GM18909 (cell line): ENCODE measurements around the gene SECISBP2.
"Not testable (repeated sequence)": the region's sequence is repeated elsewhere in the genome, so short reads cannot be mapped to it uniquely, and the experiment has no call there.

Source experiments
- ATAC-seq: cut with Tn5 transposase; IDR thresholded peaks from one replicate; pipeline ENCODE4 v1.9.1; 2021; ENCODE audit warnings: mild to moderate bottlenecking; ENCODE audit not compliant: unreplicated experiment, poor library complexity

The SECISBP2 gene

DNA sequence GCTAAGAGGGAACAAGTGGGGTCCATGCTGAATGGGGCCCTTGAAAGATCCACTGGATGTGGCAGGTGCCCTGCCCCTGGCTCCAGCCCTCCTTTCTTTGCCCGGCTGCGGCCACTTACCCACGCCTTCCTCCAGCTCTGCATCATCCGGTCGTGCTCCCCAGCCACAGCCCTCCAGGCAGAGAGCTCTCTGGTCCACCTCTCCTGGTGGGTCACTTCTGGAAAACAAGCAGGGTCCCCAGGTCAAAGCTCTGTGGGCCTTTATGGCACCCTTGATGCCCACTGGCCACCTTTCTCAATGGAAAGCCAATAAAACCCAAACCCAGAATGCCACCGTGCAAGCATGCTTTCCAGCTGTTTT is 45.0 kb downstream of the SECISBP2 start:
- no peak for ATAC-seq

GRCh38 chr9:89363921-89364665 is 45.8 kb downstream of the SECISBP2 start:
- no peak for ATAC-seq

DNA sequence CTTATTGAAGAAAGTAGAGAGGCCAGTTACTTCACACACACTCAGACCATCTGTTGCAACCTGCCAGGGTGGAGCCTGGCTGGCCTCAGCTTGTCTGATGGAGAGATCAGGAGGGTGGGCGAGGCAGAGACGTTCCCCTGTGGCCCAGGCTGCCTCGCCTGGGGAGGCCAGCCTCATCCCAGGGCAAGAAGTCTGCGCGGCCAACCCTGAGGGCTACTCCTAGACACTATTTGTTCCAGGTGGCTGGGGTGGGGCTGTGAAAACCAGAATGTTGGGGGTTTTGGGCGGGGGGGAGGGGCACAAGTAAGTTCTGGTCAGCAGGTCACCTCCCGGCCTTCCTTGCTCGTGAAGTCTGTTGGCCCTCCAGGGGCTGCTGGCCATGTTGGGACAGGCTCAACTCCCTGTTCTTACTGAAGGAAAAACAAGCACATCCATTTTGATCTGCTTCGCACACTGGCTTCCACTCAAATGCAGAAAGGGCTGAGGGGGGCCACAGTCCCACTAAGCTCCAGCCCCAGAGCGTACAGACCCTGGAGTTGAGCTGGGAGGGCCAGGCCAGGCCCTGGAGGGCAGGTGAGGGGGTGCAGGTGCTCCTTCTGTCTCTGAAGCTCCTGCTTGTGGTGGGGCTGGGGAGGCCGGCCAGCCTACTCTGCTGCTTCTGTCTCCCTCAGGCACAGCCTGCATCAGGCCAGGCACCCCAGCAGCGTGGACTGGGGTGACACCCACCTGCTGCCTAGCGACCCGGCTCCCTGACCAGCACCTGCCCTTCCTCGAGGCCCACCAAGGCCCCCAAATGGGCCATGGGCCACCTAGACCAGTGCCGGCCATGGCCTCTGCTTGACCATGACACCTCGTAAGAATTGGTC is 46.6 kb downstream of the SECISBP2 start:
- ATAC-seq, result no peak

GRCh38 chr9:89365532-89365912 is 47.2 kb downstream of the SECISBP2 start:
- ATAC-seq, result no peak

- no peak for ATAC-seq
These were observed 48.4 kb downstream of the SECISBP2 start for GRCh38 chr9:89366711-89367110.

GRCh38 chr9:89367281-89367680 is 49.0 kb downstream of the SECISBP2 start:
- ATAC-seq, result no peak

GRCh38 chr9:89367726-89368437 is 49.6 kb downstream of the SECISBP2 start:
- no peak for ATAC-seq

DNA sequence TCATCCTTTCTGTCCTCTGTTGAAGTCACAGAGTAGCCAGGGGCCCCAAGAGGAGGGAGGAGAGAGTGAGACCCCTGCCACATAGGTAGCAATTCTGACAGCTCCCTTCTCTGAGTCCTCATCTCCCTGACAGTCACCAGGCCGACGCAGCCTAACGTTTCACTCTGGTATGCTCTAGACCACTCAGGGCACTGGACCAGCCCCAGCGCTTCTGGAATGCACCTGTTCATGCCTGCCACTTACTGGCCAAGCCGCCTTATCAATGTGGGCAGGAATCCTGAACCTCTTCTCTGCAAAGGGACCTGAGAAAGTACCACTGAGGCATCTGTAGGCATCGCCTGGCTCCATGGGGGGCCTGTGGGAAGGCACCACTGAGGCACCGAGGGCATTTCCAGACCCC is 50.2 kb downstream of the SECISBP2 start:
- ATAC-seq, result no peak

DNA sequence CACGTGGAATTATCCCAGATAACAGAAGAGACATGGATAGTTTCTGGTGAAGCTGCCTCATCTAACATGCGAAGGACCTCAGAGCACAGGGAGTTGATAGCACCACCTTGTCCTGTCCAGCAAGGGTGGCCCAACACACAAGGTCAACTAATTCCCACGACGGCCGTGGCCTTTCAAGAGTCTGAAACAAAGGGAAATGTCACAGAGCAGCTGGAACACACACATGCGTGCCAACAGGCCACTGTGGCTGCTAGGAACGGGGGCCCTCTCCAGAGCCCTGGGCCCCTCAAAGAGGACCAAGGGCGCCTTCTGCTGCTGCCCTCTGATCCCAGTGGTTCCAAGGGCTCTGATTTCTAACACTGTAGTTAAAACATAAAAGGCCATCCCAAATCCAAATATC is 50.7 kb downstream of the SECISBP2 start:
- no peak for ATAC-seq

GRCh38 chr9:89370593-89370992 is 52.3 kb downstream of the SECISBP2 start:
- ATAC-seq, result no peak

DNA sequence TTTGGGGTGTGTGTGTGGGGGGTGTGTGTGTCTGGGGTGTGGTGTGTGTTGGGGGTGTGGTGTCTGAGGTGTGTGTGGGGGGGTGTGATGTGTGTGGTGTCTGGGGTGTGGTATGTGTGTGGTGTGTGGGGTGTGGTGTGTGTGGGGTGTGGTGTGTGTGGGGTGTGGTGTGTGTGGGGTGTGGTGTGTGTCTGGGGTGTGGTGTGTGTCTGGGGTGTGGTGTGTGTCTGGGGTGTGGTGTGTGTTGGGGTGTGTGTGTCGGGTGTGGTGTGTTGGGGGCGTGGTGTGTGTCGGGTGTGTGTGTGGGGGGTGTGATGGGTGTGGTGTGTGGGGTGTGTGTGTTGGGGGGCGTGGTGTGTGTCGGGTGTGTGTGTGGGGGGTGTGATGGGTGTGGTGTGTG is 53.5 kb downstream of the SECISBP2 start:
- ATAC-seq, result not testable (repeated sequence)

DNA sequence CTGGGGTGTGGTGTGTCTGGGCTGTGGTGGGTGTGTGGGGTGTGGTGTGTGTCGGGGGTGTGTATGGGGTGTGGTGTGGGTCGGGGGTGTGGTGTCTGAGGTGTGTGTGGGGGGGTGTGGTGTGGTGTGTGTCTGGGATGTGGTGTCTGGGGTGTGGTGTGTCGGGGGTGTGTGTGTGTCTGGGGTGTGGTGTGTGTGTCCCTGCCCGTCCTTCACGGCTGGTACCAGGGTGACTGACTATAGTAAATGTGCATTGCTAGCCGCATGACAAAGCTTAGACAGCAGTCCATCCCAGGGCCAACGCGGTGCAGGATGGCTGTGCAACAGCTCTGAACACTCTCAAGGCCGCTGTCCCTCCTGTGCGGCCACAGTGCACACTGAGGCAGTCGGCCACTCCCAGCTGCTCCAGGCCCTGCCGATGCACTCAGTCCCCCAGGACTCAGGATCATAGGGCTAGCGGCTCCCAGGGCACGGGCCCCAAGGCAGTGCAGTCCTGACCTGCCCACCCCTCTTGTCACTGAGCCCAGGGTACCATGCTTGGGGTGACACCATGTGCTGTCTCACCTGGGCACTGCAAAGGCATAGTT is 54.0 kb downstream of the SECISBP2 start:
- no peak for ATAC-seq

DNA sequence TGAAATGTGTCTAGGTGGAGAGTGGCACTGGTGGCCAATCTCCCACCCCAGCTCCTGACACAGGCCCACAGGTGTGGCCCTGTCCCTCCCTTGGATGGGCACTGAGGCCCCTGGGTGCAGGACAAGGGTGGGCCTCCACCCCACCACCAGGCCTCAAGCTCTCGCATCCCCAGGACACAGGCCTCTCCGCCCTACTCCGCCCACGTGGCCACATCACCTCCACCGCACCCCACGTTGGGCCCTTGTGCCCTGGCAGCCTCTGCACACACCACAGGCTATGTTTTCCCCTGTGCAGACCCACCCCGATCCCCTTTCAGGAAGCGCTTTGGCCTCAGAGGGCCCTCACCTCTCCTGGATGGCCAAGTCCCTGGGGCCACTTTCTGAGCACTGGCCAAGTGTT is 54.7 kb downstream of the SECISBP2 start:
- no peak for ATAC-seq

DNA sequence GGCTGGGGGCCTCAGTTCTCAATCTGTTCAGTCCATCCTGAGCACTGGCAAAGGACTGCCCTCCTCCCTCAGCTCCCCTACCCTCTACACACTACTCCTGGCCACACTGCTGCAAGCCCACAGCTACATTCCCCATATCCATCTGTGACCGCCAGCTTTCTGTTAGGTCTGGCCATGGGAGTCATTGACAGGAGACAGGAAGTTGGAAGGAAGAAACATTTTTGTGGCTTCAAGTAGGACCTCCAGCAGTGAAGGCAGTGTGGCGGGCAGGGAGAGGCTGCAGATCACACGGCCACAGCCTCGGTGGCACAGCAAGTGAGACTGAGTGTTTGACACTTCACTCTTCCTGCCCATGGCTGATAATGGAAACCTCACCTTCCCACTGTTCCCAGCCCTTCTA is 55.9 kb downstream of the SECISBP2 start:
- ATAC-seq, result no peak

DNA sequence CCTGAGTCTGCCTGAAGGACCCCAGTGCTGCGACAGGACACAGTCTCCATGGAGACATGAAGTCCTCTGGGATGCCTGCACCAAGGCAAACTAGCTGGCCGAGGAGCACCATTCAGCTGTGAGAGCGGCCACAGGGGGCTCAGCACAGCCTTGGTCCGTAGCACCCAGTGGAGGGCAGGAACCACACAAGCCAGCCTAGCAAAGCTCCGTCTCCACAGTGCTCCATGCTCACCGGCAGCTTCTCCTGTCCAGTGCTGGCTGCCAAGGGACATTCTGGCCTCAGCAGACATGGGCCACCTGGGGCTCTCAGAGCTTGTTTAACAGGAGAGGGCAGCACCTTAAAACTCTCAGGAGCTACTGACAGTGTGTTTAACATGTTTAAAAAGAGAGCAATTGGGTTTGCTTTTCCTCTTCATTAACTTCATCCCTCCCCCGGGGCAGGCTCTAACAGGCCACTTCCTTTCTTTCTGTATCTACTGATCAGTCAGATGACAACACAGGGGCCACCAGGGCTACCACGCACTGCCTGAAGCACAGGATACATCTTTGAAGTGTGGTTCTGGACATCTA is 57.0 kb downstream of the SECISBP2 start:
- peak; percentile 78 for ATAC-seq

- ATAC-seq, result no peak
These were observed 58.0 kb downstream of the SECISBP2 start for GRCh38 chr9:89376286-89376685.

DNA sequence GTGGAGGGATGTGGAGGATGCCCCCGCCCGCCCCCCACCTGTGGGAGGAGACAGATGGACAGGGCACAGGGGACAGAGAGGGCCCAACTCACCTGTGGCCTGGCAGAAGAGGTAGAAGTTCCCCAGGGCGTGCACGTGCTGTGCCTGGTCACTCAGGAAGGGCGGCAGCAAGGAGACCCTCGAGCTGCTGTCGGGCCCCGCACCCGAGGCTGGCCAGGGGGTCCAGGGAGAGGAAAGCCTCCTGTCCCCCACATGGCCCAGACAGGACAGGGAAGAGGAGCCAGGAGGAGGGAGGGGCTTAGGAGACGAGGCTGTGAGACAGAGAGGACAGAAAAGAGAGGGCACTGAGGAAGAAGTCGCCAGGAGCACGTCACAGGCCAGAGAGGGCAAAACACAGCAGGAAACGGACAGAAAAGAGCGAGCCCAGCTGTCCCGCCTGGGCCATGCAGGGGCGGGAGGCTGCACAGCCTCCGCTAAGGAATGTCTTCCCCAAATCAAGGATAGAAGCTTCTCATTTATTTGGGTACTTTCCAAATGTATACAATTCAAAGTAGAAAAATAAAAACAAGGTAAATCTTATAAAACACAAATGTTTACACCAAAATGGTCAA is 58.5 kb downstream of the SECISBP2 start:
- ATAC-seq, result no peak

GRCh38 chr9:89377411-89377810 is 59.1 kb downstream of the SECISBP2 start:
- ATAC-seq, result no peak

DNA sequence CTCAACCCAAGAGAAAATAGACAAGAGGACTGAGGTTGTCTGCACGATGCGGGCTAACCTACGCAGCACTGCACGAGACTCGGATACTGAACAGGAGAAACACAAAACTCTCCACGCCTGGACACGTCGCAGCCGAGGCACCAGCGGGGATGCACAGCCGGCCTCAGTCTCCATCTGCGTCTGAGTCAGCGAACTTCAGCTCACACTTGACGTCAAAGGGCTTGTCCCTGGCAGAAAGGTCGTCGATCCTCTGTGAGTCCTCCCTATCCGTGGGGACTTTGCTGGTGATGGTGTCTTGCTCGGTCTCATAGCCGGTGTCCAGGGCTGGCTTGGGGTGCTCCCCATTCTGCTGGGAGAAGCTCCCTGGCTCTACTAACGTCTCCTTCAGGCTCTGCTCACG is 60.2 kb downstream of the SECISBP2 start:
- ATAC-seq, result no peak

- no peak for ATAC-seq
These were observed 60.7 kb downstream of the SECISBP2 start for GRCh38 chr9:89379031-89379430.
